PC-3 (cell line): ENCODE measurements around the gene FBLN7.

Experiments
- EZH2 ChIP-seq: fragments of 300-600 bp; sonication (generic); IDR thresholded peaks from one replicate; pipeline ENCODE4 v1.6.1; 2017; ENCODE audit warnings: antibody characterized with exemption, mild to moderate bottlenecking, low read length; ENCODE audit not compliant: unreplicated experiment
- EZH2phosphoT487 ChIP-seq: fragments of 300-600 bp; sonication (generic); IDR thresholded peaks from 2 replicates; pipeline ENCODE4 v1.6.1; 2018; ENCODE audit warnings: mild to moderate bottlenecking, antibody characterized with exemption, low read length, borderline replicate concordance
- TF ChIP-seq, protein P1 (sequence below): fragments of 300-600 bp; sonication (generic); conservative IDR thresholded peaks from 2 replicates; pipeline ENCODE4 v1.5.1; 2017; ENCODE audit warnings: antibody characterized with exemption, low read depth, mild to moderate bottlenecking, low read length

DNA sequence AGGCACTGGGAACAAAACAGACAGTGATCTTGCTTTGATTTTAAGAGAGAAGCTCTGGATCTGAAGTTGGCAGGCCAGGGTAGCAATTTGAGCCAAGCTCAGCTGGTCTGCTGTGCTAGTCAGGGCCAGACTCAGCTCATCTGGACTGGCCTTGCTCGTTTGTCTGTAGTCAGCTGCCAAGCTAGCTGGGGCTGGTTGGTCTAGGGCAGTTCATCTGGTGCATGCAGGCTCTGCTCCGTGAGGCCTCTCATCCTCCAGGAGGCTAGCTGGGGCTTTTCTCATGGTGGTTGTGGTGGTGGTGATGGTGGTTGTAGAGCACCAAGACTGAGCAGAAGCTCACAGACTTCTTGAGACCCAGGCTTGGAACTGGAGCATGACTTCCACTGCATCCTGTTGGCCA lies 10.3 kb downstream of the FBLN7 start:
- TF ChIP-seq, protein P1, sequence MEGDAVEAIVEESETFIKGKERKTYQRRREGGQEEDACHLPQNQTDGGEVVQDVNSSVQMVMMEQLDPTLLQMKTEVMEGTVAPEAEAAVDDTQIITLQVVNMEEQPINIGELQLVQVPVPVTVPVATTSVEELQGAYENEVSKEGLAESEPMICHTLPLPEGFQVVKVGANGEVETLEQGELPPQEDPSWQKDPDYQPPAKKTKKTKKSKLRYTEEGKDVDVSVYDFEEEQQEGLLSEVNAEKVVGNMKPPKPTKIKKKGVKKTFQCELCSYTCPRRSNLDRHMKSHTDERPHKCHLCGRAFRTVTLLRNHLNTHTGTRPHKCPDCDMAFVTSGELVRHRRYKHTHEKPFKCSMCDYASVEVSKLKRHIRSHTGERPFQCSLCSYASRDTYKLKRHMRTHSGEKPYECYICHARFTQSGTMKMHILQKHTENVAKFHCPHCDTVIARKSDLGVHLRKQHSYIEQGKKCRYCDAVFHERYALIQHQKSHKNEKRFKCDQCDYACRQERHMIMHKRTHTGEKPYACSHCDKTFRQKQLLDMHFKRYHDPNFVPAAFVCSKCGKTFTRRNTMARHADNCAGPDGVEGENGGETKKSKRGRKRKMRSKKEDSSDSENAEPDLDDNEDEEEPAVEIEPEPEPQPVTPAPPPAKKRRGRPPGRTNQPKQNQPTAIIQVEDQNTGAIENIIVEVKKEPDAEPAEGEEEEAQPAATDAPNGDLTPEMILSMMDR: no peak
- TF ChIP-seq EZH2: no peak
- TF ChIP-seq EZH2phosphoT487: no peak
